NCI-H1105 treated with DMSO at 0.1 percent for 48 hours (cell line): ENCODE results near the gene FHIT.
A peak's percentile ranks its signal among the peaks of the same experiment; 100 is the strongest.

ENCODE experiments used
- DNase-seq: peaks from one replicate; lab custom pipeline; 2025; lab: John Stamatoyannopoulos, UW

The FHIT gene

DNA sequence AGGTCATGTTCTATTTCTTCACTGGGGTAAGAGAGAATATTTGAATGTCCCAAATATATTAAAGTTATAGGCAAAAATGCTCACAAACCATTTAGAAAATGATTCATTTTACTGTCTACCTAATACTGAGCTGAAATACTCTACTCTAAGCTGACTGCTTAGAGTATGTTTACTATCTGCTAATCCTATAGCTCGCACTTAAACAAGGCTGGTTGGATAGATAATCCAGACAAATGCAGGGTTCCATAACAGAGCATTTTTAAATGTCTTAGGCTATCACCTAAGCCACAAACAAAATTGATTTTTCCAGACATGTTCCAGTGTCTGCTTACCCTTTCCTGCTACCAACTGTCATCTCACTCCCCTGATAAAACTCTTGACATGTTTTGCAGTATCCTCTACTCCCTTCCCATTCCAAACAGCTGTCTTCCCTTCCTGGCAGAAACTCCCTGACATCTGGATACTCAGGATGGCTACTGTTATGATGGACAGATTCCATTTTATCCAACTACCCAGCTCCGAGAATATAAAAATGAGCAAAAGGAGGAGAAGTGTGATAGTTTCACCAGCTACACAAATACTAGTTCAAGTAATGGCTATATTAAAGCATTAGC lies 1034.7 kb downstream of the FHIT start:
- no peak for DNase-seq

DNA sequence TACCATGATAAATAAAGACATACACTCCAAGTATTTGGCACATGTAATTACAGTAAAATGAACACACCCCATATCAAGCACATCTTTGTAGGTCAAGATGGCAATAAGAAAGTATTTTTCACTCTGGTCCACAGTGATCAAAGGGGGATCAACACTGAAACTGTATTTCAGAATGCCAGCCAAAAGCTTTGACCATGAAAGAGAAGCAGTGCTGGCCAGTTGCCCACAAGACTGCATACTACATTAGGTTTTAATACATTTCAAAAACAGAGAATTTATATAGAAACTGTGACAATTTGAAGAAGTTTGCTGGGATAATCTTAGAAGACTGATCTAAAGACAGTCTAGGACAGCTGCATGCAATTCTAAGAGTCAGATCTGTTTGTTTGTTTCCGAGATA lies 1035.3 kb downstream of the FHIT start:
- no peak for DNase-seq

DNA sequence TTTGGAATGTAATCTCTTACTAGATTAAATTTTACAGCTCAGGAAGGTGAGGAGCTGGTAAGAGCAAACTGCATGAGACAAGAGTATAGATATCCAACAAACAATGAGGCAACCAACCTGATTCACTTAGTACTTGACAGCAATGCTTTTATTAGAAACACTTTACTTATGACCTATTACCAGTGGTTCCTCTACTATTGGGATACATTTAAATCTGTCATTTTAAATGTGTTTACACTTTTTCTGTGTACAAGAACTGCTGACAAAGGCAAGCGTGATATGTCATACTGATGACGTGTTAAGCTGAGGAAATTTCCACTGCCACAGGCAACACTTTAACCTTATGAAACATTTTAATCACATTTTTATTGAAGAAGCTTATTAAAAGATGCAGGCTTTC lies 1043.3 kb downstream of the FHIT start:
- DNase-seq: no peak

DNA sequence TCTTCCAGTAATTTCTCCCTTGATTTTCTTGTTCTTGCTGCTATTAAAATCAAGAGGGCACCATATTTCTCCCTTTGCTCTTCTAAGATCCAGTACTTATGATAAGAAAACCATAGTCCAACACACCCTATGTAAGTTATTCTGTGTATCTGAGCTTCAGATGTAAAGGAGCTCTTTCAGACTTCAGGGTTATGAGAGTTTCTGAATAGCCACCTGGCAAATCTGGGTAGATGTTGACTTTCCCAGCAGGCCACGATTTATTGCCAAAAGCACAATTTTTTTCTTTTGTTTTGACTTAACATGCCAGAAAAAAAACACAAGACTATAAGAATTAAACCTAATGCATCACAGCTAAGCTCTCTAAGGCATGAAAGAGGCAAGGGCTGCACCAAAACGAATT lies 1045.0 kb downstream of the FHIT start:
- no peak for DNase-seq

DNA sequence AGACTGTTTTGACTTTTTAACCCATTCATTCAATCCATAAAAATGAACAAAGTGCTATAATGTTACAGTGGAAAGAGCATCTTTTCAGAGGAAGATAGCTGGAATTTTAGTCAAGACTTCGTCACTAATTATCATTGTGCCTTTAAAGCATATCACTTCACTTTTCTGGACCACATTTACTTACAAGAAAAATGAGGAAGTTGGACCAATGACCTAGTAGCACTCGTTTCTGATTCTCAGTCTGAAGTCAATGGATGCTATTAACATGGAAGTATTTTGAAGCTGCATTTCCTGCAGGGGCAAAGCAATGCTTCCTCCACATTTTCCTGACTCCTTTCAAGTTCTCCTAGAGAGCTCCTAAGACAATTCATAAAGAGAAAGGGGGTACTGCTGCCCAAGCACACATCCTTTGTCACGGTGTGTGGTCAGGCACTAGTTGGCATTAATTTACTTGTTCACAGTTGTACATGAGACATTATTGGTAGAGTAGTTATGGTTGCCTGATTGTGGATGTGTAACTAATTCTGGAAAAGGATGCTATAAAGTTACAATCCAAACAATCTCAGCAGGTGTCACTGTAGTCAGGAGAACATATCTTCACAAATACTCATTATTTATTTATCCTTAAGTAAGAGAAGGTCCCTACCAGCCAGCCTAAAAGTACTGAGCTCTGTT lies 1049.1 kb downstream of the FHIT start:
- DNase-seq: no peak

DNA sequence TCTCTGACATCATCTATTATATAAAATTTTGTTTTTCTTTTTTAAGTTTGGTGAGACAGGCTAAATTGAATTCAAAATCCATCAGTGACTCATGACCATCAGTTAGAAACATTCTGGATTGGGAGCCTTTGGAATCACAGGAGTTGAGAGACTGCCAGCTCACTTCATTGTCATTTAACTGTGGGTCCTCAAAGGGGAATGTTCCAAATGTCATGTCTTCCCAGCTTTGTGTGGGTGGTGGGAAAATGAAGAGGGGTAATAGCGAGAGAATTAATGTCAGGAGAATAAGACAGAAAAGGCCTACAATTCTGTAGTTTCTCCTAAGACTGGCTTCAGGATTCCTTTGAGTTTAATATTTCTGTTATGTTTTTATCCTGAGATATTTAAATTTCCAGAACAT lies 1051.9 kb downstream of the FHIT start:
- DNase-seq: no peak

DNA sequence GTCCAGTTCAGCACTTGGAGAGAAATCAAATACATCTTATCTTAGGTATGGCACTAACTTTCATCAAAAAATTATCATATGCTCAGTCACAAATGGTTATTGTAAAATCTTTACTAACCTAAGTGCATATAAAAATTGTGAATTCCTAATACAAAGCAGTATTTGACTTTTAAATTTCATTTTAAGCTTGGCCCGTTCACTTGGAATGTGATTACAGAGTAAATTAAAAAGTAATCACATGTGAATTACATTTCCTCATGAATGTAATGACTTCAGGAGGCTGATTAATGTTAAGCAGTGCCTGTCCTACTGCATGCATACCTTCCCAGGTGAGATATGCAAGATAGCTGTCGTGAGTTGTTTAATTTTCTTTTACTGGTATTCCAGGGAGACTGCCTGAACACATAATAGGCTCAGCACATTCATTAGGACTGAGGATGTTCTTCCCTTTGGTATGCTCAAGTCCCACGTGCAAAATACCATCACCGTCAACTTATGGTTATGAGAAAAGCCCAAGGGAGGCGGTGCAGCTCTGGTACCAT lies 1053.0 kb downstream of the FHIT start:
- DNase-seq: no peak

DNA sequence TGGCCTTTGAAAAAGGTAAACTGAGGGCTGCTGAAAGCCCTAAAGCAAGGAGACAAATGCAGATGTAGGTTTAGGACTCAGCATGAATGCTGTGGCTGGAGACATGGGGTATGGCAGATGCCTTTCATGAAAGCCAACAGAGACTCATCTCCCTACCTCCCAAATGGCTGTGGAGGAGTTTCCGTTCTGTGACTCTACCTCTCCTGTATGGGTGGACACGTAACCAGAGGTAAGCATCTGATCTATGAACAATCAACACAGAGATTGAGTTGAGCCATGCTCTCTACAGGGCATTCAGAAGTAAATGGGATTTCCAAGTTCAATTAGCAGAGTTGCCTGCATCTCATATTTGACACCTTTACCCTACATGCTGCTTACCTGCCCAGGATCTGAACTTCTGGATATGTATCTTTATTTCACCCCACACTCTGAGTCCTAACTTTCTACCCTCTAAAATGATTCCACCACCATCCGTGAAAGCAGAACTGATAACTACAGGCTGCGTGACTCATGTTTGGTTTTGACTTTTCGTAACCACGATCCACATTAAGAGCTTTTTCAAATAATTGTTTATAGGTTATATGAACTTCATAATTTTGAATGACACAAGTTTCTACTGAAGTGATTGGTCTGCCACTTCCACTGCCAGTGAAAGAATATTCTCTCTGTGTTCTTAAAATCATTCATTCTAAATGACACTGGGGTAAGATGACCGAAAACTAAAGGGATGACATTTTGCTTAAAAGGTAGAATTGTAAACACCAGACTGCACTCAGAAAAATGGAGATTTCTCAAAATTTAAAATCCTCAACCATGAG lies 1058.7 kb downstream of the FHIT start:
- no peak for DNase-seq

DNA sequence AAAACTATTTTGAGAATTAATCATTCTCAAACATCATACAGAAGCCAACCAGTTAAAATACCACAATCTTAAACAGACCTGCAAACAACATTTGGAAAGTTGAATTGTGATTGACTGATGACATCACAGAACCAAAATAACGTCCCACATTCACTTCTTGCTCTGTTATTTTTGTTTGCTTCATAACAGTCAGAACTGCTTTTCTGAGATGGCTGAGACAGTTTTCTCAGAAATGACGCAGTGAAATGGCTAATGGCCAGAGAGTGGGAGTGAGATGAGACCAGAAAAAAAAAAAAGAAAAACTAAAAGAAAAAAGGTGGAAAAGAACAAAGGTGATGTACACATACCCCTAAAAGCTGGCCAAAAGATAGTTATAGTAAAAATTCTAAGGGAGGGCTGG lies 1061.2 kb downstream of the FHIT start:
- no peak for DNase-seq

DNA sequence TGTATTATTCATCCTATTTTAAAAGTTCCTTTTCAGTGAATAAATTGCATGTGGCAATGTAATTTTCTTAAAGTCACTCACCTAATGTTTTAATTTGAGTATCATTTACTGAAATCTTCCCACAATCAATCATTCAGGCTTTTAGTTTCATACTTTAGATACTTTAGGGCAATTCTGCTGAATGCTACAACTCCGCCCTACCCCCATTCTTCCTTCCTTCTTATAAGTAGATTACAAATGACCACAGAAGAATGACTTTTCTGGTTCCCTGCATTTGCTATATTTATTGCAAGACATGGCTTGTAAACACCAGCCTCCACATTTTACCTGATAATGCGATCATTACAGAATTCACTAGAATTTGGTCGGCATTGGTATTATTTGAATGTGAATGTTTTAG lies 1061.9 kb downstream of the FHIT start:
- DNase-seq: no peak

DNA sequence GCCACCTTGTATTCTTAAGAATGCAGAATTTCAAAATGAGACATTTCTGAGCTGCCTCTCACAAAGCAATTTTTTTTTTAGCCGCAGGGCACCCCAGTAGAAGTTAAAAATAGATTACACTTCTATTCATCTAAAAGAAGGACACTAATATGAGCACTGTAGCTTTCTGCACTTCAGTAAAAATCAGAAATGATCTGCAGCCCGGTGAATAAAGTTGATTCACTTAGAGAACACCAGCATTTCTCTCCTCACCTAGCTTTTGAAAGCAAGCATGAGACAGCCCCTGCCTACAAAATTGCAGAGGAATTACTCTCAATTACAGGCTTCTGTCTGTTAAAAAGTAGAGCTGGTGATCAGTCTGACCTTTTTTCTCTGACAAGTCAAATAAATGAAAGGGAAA lies 1062.4 kb downstream of the FHIT start:
- no peak for DNase-seq

DNA sequence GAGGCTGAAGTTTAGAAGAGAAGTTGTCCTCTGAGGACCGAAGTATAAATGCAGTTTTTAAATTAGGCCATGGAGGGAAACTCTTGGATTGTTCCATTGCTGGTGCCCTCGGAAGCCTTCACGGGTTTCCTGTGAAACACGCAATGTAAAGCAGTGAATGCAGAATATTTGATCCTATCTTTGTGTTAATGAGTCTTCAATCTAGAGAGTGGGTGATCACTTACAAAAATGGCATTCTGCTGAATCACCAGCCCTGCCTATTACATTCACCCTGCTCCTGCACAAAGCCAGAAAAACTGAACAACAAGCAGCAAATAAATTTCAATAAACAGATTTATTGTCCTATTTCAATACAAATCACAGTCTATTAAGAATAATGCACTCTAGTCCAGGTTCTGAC lies 1063.9 kb downstream of the FHIT start:
- DNase-seq: no peak

DNA sequence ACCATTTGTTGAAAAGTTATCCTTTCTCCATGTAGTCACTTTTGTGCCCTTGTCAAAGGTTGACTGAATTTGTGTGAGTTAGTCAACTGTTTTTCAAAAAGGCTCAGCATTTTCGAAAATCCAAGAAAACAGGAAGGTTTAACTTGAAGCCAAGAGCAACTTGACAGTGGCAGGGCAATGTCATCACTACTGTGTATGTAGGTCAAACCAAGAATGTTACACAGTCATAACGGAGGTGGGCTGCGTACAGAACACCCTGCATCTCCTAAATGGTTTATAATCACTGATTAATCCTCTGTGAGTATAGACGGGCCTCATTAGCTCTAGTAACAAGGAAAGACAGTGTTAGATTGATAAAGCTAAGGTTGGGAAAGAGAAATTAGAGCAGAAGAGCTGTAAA lies 1064.9 kb downstream of the FHIT start:
- DNase-seq: no peak

DNA sequence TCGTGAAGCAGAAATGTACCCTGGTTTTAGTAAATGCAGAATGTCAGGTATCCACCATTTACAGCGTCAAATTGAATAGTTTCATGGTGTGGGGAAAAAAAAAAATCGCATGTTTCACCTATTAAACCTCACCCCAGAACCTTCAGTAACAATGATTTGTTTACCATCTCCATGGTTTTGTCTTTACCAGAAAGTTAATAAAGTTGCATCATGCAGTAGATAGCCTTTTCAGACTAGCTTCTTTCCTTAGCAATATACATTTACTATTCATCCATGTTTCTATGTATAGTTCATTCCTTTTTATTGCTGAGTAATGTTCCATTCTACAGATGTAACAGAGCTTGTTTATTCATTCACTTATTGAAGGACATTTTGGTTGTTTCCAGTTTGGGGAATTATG lies 1066.1 kb downstream of the FHIT start:
- no peak for DNase-seq

DNA sequence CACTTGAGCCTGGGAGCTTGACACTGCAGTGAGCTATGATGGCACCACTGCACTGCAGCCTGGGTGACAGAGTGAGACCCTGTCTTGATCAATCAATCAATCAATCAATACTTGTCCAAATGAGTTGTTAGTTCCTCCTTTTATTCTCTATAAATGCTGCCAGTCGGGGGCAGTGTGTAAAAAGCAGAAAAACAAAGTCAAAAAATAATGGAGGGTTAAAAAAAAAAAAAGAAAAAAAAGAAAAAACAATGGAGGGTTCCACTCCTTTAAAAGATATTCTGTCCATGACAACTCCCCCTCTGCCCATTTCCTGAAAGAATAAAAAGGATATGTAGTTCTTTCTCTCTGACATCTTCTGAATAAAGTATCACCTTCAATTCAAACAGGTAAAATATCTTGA lies 1068.6 kb downstream of the FHIT start:
- DNase-seq: no peak

DNA sequence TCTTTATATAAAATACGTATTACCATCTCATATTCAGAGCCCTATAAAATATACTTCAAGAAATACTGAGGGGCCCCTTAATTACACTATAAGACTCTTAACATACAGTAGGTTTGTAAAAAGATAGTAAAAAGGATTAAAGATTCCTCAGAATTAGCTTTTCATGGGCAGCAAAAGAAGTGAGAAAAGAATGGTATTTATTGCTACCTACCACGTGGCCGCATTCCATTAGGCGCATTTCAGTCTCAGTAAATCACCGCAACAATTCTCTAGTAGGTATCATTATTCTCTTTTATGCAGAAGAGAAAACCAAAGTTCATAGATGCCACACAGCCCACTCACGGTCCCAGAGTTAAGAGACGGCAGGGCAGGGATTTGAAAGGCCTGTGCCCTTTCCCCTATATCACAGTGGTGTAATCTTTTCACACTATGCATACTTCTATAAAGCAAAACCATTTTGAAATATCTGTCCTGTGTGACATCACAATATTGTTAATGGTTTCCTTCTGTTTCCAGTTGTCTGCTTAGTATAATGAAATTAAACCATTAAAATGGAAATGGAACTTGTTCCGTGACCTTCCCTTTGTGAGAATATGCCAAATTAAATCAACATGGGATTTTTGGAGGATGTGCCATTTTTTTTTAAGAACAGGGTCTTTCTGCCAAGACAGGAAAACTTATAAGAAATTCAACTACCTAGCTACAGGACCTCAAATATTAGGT lies 1072.2 kb downstream of the FHIT start:
- no peak for DNase-seq

DNA sequence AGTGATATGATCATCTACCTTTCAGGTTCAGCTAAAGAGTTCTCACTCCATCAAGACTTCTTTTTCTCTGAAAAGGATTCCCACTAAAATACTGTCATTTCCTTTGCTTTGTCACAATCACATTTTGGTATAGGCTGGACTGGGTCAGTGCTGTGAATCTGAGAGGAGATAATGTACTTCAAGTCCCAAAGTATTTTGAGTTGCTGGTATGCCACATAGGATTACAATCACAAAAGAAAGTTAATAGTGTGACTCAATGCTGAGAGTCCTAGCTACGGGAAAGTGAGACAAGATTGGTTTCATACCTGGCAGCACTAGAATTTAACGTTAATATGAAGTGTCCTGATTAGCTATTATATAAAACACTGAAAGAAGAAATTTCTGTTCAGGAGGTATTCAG lies 1073.5 kb downstream of the FHIT start:
- no peak for DNase-seq

DNA sequence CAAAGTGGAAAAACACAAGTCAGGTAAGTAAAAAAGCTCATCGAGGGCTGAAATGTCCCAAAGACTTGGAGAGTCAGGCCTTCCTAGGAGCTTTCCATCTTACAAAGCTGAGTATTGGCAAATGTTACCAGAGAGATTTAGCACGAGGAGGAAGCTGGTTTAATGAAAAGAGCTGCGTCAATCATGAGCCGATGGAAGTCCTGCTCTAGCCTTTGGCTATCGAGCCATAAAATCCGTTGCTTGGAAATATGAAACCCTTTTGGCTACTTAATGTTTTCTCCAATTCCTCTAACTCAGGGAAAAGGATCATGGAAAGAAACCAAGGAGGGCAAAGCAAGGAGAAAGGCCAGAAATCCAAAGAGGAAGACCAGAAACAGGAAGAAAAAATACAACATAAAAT lies 1074.6 kb downstream of the FHIT start:
- DNase-seq: no peak

DNA sequence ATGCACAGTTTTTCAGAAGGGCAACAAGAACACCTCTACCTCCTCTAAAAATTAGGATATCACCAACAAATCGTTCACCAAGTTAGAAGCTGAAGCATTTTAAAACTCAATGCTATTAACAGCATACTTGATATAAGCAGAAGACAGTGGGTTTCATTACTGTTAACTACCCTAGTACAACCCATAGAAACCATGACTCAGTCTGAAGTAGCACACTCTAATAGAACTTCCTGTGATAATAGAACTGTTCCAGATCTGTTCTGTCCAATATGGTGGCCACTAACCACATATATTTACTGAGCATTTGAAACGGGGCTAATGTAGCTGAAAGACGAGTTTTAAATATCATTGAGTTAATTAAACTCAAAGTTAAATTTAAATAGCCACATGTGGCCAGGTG lies 1075.6 kb downstream of the FHIT start:
- DNase-seq: no peak

DNA sequence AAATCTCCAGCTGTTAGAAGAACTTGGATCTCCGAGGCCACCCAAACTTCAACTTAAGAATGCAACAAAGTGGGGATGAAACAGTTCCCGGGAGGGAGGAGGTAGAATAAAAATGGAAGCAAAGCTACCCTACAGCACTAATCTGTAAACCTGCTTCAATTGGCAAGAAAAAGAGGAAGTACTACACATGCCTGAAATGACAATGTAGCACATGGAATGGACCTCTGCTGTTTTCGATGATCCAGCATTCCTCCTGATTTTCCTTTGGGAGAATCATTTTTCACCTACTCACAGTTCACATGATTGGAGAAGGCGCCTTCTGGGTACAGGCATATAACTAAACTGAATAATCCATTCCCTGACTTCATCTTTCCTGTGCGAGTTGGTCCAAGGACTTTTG lies 1081.5 kb downstream of the FHIT start:
- DNase-seq: no peak

DNA sequence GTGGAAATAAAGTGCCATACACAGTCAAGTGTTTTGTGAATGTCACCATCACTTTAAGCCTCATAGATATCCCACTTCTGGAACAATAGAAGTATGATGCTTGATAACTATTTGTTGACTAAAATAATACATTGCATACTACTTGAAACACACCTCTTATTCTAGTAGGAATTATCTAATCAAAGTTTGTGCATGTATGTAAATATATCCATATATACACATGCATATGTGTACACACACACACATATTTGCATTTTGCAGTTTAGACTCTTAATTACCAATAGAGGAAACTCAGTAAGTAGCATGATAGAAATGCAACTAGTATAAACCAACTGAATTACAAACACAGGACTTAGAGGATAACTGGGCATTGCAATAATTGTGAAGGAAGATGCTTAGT lies 1084.1 kb downstream of the FHIT start:
- peak; percentile 1 for DNase-seq
